Measurements from ENCODE around the gene ATXN1. TPM values are rescaled to one million over a fixed set of nuclear protein-coding genes. Genes with fewer than 3 reads are reported as not detected.

ATXN1 gene
- total RNA-seq, 1 experiment from 2014 or later: 8.1 TPM

DNA sequence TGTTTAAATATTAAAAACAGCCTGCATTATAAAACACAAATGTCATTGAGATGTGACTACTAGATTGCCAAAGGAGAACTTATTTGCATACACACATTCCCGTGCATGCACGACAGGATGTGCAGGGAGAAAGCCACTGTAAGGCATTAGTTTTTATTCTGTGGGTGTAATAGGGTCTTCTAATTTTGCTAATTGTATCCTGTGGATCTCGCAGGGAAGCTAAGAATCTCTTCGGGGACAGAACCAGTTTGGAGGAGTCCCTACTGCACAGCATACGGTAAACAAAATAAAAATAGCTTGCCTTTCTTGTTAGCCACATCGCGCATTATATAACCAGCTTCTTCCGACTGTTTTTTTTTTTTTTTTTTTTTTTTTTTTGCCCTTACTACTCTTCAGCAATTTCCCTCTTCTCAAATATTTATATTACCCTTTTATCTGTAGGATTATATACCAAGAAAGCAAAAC, 2.0 kb downstream of the ATXN1 start (continued):
- no peak for TF ChIP-seq USF1 (CRISPR knock-in tag; IDR thresholded peaks at IDR 0.05)
- no peak for TF ChIP-seq TEAD1 (CRISPR knock-in tag; IDR thresholded peaks at IDR 0.05)
- TF ChIP-seq, protein P1, sequence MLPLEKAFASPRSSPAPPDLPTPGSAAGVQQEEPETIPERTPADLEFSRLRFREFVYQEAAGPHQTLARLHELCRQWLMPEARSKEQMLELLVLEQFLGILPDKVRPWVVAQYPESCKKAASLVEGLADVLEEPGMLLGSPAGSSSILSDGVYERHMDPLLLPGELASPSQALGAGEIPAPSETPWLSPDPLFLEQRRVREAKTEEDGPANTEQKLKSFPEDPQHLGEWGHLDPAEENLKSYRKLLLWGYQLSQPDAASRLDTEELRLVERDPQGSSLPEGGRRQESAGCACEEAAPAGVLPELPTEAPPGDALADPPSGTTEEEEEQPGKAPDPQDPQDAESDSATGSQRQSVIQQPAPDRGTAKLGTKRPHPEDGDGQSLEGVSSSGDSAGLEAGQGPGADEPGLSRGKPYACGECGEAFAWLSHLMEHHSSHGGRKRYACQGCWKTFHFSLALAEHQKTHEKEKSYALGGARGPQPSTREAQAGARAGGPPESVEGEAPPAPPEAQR (CRISPR knock-in tag; IDR thresholded peaks at IDR 0.05): no peak
- TF ChIP-seq FOXJ3 (CRISPR knock-in tag; IDR thresholded peaks at IDR 0.05; ENCODE audit: borderline replicate concordance): no peak
- TF ChIP-seq, protein P2, sequence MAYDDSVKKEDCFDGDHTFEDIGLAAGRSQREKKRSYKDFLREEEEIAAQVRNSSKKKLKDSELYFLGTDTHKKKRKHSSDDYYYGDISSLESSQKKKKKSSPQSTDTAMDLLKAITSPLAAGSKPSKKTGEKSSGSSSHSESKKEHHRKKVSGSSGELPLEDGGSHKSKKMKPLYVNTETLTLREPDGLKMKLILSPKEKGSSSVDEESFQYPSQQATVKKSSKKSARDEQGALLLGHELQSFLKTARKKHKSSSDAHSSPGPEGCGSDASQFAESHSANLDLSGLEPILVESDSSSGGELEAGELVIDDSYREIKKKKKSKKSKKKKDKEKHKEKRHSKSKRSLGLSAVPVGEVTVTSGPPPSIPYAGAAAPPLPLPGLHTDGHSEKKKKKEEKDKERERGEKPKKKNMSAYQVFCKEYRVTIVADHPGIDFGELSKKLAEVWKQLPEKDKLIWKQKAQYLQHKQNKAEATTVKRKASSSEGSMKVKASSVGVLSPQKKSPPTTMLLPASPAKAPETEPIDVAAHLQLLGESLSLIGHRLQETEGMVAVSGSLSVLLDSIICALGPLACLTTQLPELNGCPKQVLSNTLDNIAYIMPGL (CRISPR knock-in tag; IDR thresholded peaks at IDR 0.05): no peak
- no peak for TF ChIP-seq JAZF1 (CRISPR knock-in tag; IDR thresholded peaks at IDR 0.05)
- TF ChIP-seq CDX4 (CRISPR knock-in tag; IDR thresholded peaks at IDR 0.05; ENCODE audit: borderline replicate concordance): no peak
- no peak for TF ChIP-seq ATF1 (CRISPR knock-in tag; IDR thresholded peaks at IDR 0.05)
- TF ChIP-seq SMAD3 (CRISPR knock-in tag; IDR thresholded peaks at IDR 0.05; ENCODE audit: borderline replicate concordance): no peak
- TF ChIP-seq MLX (CRISPR knock-in tag; IDR thresholded peaks at IDR 0.05): no peak
- TF ChIP-seq IRF1 (CRISPR knock-in tag; IDR thresholded peaks at IDR 0.05): no peak
- TF ChIP-seq, protein P3, sequence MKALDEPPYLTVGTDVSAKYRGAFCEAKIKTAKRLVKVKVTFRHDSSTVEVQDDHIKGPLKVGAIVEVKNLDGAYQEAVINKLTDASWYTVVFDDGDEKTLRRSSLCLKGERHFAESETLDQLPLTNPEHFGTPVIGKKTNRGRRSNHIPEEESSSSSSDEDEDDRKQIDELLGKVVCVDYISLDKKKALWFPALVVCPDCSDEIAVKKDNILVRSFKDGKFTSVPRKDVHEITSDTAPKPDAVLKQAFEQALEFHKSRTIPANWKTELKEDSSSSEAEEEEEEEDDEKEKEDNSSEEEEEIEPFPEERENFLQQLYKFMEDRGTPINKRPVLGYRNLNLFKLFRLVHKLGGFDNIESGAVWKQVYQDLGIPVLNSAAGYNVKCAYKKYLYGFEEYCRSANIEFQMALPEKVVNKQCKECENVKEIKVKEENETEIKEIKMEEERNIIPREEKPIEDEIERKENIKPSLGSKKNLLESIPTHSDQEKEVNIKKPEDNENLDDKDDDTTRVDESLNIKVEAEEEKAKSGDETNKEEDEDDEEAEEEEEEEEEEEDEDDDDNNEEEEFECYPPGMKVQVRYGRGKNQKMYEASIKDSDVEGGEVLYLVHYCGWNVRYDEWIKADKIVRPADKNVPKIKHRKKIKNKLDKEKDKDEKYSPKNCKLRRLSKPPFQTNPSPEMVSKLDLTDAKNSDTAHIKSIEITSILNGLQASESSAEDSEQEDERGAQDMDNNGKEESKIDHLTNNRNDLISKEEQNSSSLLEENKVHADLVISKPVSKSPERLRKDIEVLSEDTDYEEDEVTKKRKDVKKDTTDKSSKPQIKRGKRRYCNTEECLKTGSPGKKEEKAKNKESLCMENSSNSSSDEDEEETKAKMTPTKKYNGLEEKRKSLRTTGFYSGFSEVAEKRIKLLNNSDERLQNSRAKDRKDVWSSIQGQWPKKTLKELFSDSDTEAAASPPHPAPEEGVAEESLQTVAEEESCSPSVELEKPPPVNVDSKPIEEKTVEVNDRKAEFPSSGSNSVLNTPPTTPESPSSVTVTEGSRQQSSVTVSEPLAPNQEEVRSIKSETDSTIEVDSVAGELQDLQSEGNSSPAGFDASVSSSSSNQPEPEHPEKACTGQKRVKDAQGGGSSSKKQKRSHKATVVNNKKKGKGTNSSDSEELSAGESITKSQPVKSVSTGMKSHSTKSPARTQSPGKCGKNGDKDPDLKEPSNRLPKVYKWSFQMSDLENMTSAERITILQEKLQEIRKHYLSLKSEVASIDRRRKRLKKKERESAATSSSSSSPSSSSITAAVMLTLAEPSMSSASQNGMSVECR (CRISPR knock-in tag; IDR thresholded peaks at IDR 0.05; ENCODE audit: borderline replicate concordance): no peak

DNA sequence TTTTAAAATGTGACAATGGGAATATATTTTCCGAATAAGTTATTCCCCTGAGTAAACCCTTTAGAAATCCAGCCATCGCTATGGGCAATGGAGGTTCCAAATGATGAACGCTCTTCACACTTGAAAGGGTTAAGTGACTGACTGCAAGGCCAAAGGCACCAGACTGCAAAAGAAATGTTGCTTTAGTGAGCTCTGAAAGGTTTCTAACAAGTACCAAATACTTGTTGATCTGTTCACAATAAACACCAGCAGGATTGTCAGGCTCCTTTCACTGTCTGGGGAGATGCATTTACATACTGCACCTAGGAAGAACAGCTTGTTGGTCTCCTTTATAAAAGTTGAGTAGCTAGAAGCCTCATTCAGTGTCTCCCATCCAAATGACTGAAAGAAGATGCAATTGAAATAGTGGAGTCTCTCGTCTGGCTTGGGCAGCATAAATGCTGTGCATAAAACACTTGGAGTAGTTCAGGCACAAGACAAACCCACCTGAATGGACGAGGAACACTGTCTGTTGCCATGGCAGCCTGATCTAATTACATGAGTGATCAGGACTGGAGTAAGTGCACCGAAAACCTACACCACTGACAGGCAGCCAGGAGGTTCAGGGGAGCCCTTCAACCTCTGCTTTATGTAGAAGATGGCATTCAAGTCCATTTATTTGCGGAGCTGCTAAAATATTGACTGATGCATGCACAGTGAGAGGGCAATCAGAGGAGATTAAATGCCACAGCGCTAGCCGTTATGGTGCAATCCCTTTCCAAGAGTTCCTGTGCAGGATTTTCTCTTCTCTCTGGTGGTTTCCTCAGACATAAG, 2.9 kb downstream of the ATXN1 start:
- Mint-ChIP-seq H3K36me3 (no peaks in the 10 kb centered on the region), H3K9me3 (no peaks in the 10 kb centered on the region), H3K27me3 (ENCODE audit: low read depth) (peaks cover 26% of the 10 kb centered on the region), H3K4me3 (peak overlapping the region; percentile 87), H3K27ac (peak overlapping the region; percentile 66; the same call in 1 of the 2 replicates), H3K4me1 (peaks cover 40% of the 10 kb centered on the region)
- CTCF ChIA-PET: interaction anchor here (1.0 to 3.0 kb wide), 8 partner anchors 12 to 472 kb away, joined by 3 to 14 read pairs (median 6); no protein-coding TSS in a partner anchor
- DNase-seq (ENCODE audit: low spot score): no peak
- POLR2A ChIA-PET: no interaction called here
- TF ChIP-seq PRDM15 (CRISPR knock-in tag; IDR thresholded peaks at IDR 0.05) (peak; percentile 39; the same call in 1 of the 2 replicates), ZBTB21 (CRISPR knock-in tag; IDR thresholded peaks at IDR 0.05; ENCODE audit: borderline replicate concordance) (no peak), GABPB1 (CRISPR knock-in tag; IDR thresholded peaks at IDR 0.05) (peak; percentile 6; the same call in 1 of the 2 replicates)
- ATAC-seq: peak; percentile 2; the same call in 1 of the 2 replicates

Data from WTC11 (cell line).